Muscle of leg (tissue), 11 donors: ENCODE results near the gene PXN. TPM values are rescaled to one million over a fixed set of nuclear protein-coding genes. Genes with fewer than 3 reads are reported as not detected.

Experiments used
- DNase-seq: peaks from one replicate; pipeline ENCODE4 v3.0.0; 2013
- H3K27ac ChIP-seq: one replicate; pipeline ENCODE4 v1.5.1; 2013; ENCODE audit warnings: mild to moderate bottlenecking, low read length, control low read depth
- H3K27me3 ChIP-seq: one replicate; pipeline ENCODE4 v1.6.1; 2013; ENCODE audit warnings: low read length; ENCODE audit not compliant: control insufficient read depth, insufficient read depth
- H3K36me3 ChIP-seq: one replicate; pipeline ENCODE4 v1.6.1; 2013; ENCODE audit warnings: low read length; ENCODE audit not compliant: control insufficient read depth, insufficient read depth
- H3K4me1 ChIP-seq: one replicate; pipeline ENCODE4 v1.6.1; 2013; ENCODE audit warnings: low read length; ENCODE audit not compliant: control insufficient read depth, insufficient read depth
- H3K4me3 ChIP-seq: one replicate; pipeline ENCODE4 v1.5.1; 2013; ENCODE audit warnings: low read length, control low read depth
- H3K9me3 ChIP-seq: replicated peaks from 2 replicates; pipeline ENCODE4 v1.6.1; 2013; ENCODE audit warnings: low read depth, low read length; ENCODE audit not compliant: control insufficient read depth
- WGBS: methylation state at CpG from one replicate; pipeline ENCODE4 v1.1.5; 2013; ENCODE audit warnings: missing lambda C conversion rate; ENCODE audit not compliant: insufficient coverage; 5-methylcytosine and 5-hydroxymethylcytosine counted together
- polyA plus RNA-seq, 8 donors: library from polyadenylated mRNA; unstranded; fragments of 120-200 nt; gene quantifications; one replicate each; pipeline versions ENCODE4 v1.2.1 to v1.2.3, GENCODE V29; 2013; ENCODE audit warnings: inconsistent platforms in 1 of 8, low replicate concordance in 1 of 8; ENCODE audit not compliant: insufficient read length in 8 of 8, insufficient read depth in 1 of 8
- total RNA-seq: library from RNA; stranded (reverse); fragments of 120-200 nt; gene quantifications from one replicate; pipeline ENCODE4 v1.2.4, GENCODE V29; 2013

The PXN gene
- total and polyA plus RNA-seq, 9 donors = 33.2 to 170 (median 121) TPM

GRCh38 chr12:120170631-120171030 is 94.9 kb downstream of the PXN start:
- no peak for DNase-seq
- WGBS = 92% methylated on average over 4 of the region's 7 CpGs
- no peaks in the 10 kb centered on the region for H3K9me3 ChIP-seq
- no peak overlapping the region for H3K4me3 ChIP-seq
- no peaks in the 10 kb centered on the region for H3K4me1 ChIP-seq
- H3K27ac ChIP-seq = no peak overlapping the region
- H3K36me3 ChIP-seq = peaks cover 70% of the 10 kb centered on the region
- no peaks in the 10 kb centered on the region for H3K27me3 ChIP-seq

GRCh38 chr12:120169946-120170345 is 95.6 kb downstream of the PXN start:
- DNase-seq = no peak
- no CpG with 5 or more reads among the region's 2 CpGs for WGBS
- Histone ChIP-seq H3K4me1 (no peaks in the 10 kb centered on the region), H3K27ac (no peak overlapping the region), H3K36me3 (peaks cover 66% of the 10 kb centered on the region), H3K4me3 (no peak overlapping the region), H3K9me3 (no peaks in the 10 kb centered on the region), H3K27me3 (no peaks in the 10 kb centered on the region)

GRCh38 chr12:120168337-120168736 is 97.2 kb downstream of the PXN start:
- WGBS = 89% methylated on average over 4 of the region's 4 CpGs
- Histone ChIP-seq H3K4me3 (no peak overlapping the region), H3K4me1 (no peaks in the 10 kb centered on the region), H3K36me3 (peaks cover 68% of the 10 kb centered on the region), H3K27me3 (no peaks in the 10 kb centered on the region), H3K9me3 (no peaks in the 10 kb centered on the region), H3K27ac (no peak overlapping the region)
- DNase-seq = no peak

GRCh38 chr12:120167529-120168095 is 97.9 kb downstream of the PXN start:
- Histone ChIP-seq H3K27ac (no peak overlapping the region), H3K4me3 (no peak overlapping the region), H3K36me3 (peaks cover 68% of the 10 kb centered on the region), H3K27me3 (no peaks in the 10 kb centered on the region), H3K9me3 (no peaks in the 10 kb centered on the region), H3K4me1 (no peaks in the 10 kb centered on the region)
- 93% methylated on average over 2 of the region's 6 CpGs for WGBS
- DNase-seq = no peak

- H3K36me3 ChIP-seq = peaks cover 76% of the 10 kb centered on the region
Measured at GRCh38 chr12:120164293-120164692, 101.2 kb downstream of the PXN start.

GRCh38 chr12:120162763-120163162 is 102.8 kb downstream of the PXN start:
- H3K9me3 ChIP-seq = no peaks in the 10 kb centered on the region
- no peak overlapping the region for H3K4me3 ChIP-seq
- no peak for DNase-seq
- H3K4me1 ChIP-seq = no peaks in the 10 kb centered on the region
- 97% methylated on average over 5 of the region's 8 CpGs for WGBS
- no peak overlapping the region for H3K27ac ChIP-seq
- peaks cover 78% of the 10 kb centered on the region for H3K36me3 ChIP-seq
- H3K27me3 ChIP-seq = no peaks in the 10 kb centered on the region

More at GRCh38 chr12:120164293-120164692, 101.2 kb downstream of the PXN start:
- no peaks in the 10 kb centered on the region for H3K27me3 ChIP-seq
- H3K9me3 ChIP-seq = no peaks in the 10 kb centered on the region
- H3K4me3 ChIP-seq = no peak overlapping the region
- no peak overlapping the region for H3K27ac ChIP-seq
- no peak for DNase-seq
- 85% methylated on average over 8 of the region's 11 CpGs for WGBS
- no peaks in the 10 kb centered on the region for H3K4me1 ChIP-seq

- no peaks in the 10 kb centered on the region for H3K27me3 ChIP-seq
- H3K9me3 ChIP-seq = no peaks in the 10 kb centered on the region
- WGBS = 94% methylated on average over 11 of the region's 11 CpGs
Measured at GRCh38 chr12:120161852-120162251, 103.7 kb downstream of the PXN start.

More at GRCh38 chr12:120161852-120162251, 103.7 kb downstream of the PXN start:
- no peak overlapping the region for H3K4me3 ChIP-seq
- no peak for DNase-seq
- H3K27ac ChIP-seq = no peak overlapping the region
- no peaks in the 10 kb centered on the region for H3K4me1 ChIP-seq
- H3K36me3 ChIP-seq = peaks cover 77% of the 10 kb centered on the region

Other genes starting within 250 kb of the PXN start
- gene RAB35, start 149.0 kb downstream of the PXN start, total RNA-seq = 21.3 TPM
- 10 to 100 TPM; 24.5 to 34.9 (median 31.0) TPM for gene RAB35, start 149.0 kb downstream of the PXN start, polyA plus RNA-seq
- 43.5 TPM for gene GCN1, start 71.0 kb downstream of the PXN start, total RNA-seq
- 10 to 100 TPM; 34.9 to 50.6 (median 42.4) TPM for gene GCN1, start 71.0 kb downstream of the PXN start, polyA plus RNA-seq
- gene RPLP0, start 64.6 kb downstream of the PXN start, total RNA-seq = 4,054 TPM
- 1,000 to 10,000 TPM; 3,748 to 4,784 (median 4,368) TPM for gene RPLP0, start 64.6 kb downstream of the PXN start, polyA plus RNA-seq
- 2,159 TPM for gene RNU4-2, start 26.2 kb upstream of the PXN start, total RNA-seq
- gene RNU4-2, start 26.2 kb upstream of the PXN start, polyA plus RNA-seq = 1 to 10 TPM in 1 of 8 donors, not detected in 7; 2.6 TPM
- 636 TPM for gene RNU4-1, start 27.5 kb upstream of the PXN start, total RNA-seq
- not detected for gene RNU4-1, start 27.5 kb upstream of the PXN start, polyA plus RNA-seq
- 6.3 TPM for gene SIRT4, start 36.6 kb upstream of the PXN start, total RNA-seq
- 1 to 10 TPM; 3.4 to 4.8 (median 4.3) TPM for gene SIRT4, start 36.6 kb upstream of the PXN start, polyA plus RNA-seq
- 0.75 TPM for gene PLA2G1B, start 62.0 kb upstream of the PXN start, total RNA-seq
- under 1 TPM in 1 of 8 donors, not detected in 7; 0.36 TPM for gene PLA2G1B, start 62.0 kb upstream of the PXN start, polyA plus RNA-seq
- 1.2 TPM for gene MSI1, start 103.4 kb upstream of the PXN start, total RNA-seq
- 1 to 10 TPM; 3.6 to 7.3 (median 4.7) TPM for gene MSI1, start 103.4 kb upstream of the PXN start, polyA plus RNA-seq
- 211 TPM for gene COX6A1, start 172.4 kb upstream of the PXN start, total RNA-seq
- gene COX6A1, start 172.4 kb upstream of the PXN start, polyA plus RNA-seq = 100 to 1,000 TPM; 105 to 149 (median 129) TPM
- 26.6 TPM for gene TRIAP1, start 180.7 kb upstream of the PXN start, total RNA-seq
- gene TRIAP1, start 180.7 kb upstream of the PXN start, polyA plus RNA-seq = 10 to 100 TPM; 30.0 to 37.7 (median 34.1) TPM
- 21.6 TPM for gene GATC, start 180.7 kb upstream of the PXN start, total RNA-seq
- gene GATC, start 180.7 kb upstream of the PXN start, polyA plus RNA-seq = 10 to 100 TPM; 12.1 to 18.8 (median 14.7) TPM
- gene SRSF9, start 204.0 kb upstream of the PXN start, total RNA-seq = 71.6 TPM
- 100 to 1,000 TPM in 5 of 8 donors, 10 to 100 TPM in 3; 82.3 to 123 (median 103) TPM for gene SRSF9, start 204.0 kb upstream of the PXN start, polyA plus RNA-seq
- 228 TPM for gene DYNLL1, start 230.4 kb upstream of the PXN start, total RNA-seq
- 100 to 1,000 TPM; 298 to 403 (median 359) TPM for gene DYNLL1, start 230.4 kb upstream of the PXN start, polyA plus RNA-seq